ENCODE results near the gene MYO5A.

The MYO5A gene

GRCh38 chr15:52348056-52348745, 180.5 kb downstream of the MYO5A start:
- no peak for TF ChIP-seq CTCF (IDR thresholded peaks at IDR 0.05; ENCODE audit: insufficient read depth, low read depth, low read length, missing control alignments)
- H3K4me3 ChIP-seq (ENCODE audit: low read depth, low read length), result no peak overlapping the region
- no peak for DNase-seq (ENCODE audit: low read depth)

- DNase-seq (ENCODE audit: low read depth), result no peak
- H3K4me3 ChIP-seq (ENCODE audit: low read depth, low read length), result no peak overlapping the region
- no peak for TF ChIP-seq CTCF (IDR thresholded peaks at IDR 0.05; ENCODE audit: insufficient read depth, low read depth, low read length, missing control alignments)
These were observed 184.1 kb downstream of the MYO5A start for GRCh38 chr15:52344592-52344991.

- DNase-seq (ENCODE audit: low read depth), result no peak
- no peak overlapping the region for H3K4me3 ChIP-seq (ENCODE audit: low read depth, low read length)
- TF ChIP-seq CTCF (IDR thresholded peaks at IDR 0.05; ENCODE audit: insufficient read depth, low read depth, low read length, missing control alignments), result no peak
These were observed 184.8 kb downstream of the MYO5A start for GRCh38 chr15:52343831-52344230.

GRCh38 chr15:52340093-52340492, 188.6 kb downstream of the MYO5A start:
- DNase-seq (ENCODE audit: low read depth), result no peak
- H3K4me3 ChIP-seq (ENCODE audit: low read depth, low read length), result no peak overlapping the region
- no peak for TF ChIP-seq CTCF (IDR thresholded peaks at IDR 0.05; ENCODE audit: insufficient read depth, low read depth, low read length, missing control alignments)

- no peak for TF ChIP-seq CTCF (IDR thresholded peaks at IDR 0.05; ENCODE audit: insufficient read depth, low read depth, low read length, missing control alignments)
- no peak overlapping the region for H3K4me3 ChIP-seq (ENCODE audit: low read depth, low read length)
- no peak for DNase-seq (ENCODE audit: low read depth)
These were observed 189.8 kb downstream of the MYO5A start for GRCh38 chr15:52338891-52339290.

GRCh38 chr15:52338058-52338457, 190.6 kb downstream of the MYO5A start:
- no peak for DNase-seq (ENCODE audit: low read depth)
- H3K4me3 ChIP-seq (ENCODE audit: low read depth, low read length), result no peak overlapping the region
- no peak for TF ChIP-seq CTCF (IDR thresholded peaks at IDR 0.05; ENCODE audit: insufficient read depth, low read depth, low read length, missing control alignments)

Data from GM12865 (cell line).